Measurements from ENCODE around the gene CLVS2.

The CLVS2 gene

DNA sequence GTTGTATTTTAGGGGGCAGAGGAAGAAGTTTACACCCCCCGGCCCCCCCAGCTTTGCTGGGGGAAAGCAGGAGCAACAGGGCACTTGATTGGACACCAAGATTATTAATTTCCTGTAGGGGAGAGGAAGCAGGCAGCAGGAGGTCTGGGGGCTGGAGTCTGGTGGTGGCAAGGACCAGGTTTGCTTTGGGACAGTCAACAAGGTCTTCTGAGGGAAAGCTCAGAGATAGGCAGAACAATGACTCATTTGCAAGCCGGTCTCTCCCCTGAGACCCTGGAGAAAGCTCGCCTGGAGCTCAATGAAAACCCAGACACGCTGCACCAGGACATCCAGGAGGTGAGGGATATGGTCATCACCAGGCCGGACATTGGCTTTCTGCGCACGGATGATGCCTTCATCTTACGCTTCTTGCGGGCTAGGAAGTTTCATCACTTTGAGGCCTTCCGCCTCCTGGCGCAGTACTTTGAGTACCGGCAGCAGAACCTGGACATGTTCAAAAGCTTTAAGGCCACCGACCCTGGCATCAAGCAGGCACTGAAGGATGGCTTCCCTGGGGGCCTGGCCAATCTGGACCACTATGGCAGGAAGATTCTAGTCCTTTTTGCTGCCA lies 1.6 kb downstream of the CLVS2 start:
- peaks cover 0 to 3% of the 10 kb centered on the region in 2 donors for H3K27me3 ChIP-seq (ENCODE audit: control insufficient read depth in 1 of 2, insufficient read depth in 2 of 2, low read length in 2 of 2)
- H3K4me3 ChIP-seq (ENCODE audit: low read length in 2 of 2), result no peak overlapping the region
- H3K9me3 ChIP-seq (ENCODE audit: control insufficient read depth in 2 of 2, low read length in 2 of 2), result no peaks in the 10 kb centered on the region
- peak overlapping the region in 1 of 2 donors; percentile 35 for H3K9ac ChIP-seq (ENCODE audit: low read length in 2 of 2)
- H3K36me3 ChIP-seq (ENCODE audit: control insufficient read depth in 2 of 2, insufficient read depth in 2 of 2, low read length in 2 of 2), result no peaks in the 10 kb centered on the region
- H3K4me1 ChIP-seq (ENCODE audit: control insufficient read depth, insufficient read depth, low read length), result no peaks in the 10 kb centered on the region
- H3K27ac ChIP-seq (ENCODE audit: low read length), result no peak overlapping the region

DNA sequence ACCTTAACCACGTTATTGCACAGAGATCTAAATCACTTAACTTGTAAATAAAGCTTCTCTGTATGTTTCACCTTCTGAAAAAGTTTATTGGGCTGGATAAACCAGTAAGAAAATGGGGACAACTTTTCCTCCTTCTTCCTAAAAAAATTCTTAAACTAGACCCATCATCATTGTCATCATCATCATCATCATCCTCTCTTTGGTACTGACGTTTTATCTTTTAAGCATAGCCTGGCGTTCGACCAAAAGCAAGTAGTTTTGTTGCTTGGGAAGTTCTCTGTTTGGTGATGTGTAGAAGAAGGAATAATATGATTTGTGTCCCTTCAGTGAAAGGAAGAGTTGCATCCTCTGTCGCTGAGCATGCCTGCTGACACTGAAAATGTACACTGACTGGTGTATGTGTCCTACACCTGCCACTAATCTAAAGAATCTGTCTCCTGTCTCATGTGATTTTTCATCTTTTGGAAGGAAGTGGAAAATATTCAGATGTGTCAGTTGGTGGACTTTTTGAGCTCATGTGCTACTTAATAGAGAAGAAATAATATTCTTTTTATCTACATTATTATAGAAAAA lies 2.5 kb downstream of the CLVS2 start:
- Histone ChIP-seq H3K4me3 (ENCODE audit: low read length in 2 of 2) (no peak overlapping the region), H3K9me3 (ENCODE audit: control insufficient read depth in 2 of 2, low read length in 2 of 2) (no peaks in the 10 kb centered on the region), H3K27me3 (ENCODE audit: control insufficient read depth in 1 of 2, insufficient read depth in 2 of 2, low read length in 2 of 2) (peaks cover 0 to 3% of the 10 kb centered on the region in 2 donors)

DNA sequence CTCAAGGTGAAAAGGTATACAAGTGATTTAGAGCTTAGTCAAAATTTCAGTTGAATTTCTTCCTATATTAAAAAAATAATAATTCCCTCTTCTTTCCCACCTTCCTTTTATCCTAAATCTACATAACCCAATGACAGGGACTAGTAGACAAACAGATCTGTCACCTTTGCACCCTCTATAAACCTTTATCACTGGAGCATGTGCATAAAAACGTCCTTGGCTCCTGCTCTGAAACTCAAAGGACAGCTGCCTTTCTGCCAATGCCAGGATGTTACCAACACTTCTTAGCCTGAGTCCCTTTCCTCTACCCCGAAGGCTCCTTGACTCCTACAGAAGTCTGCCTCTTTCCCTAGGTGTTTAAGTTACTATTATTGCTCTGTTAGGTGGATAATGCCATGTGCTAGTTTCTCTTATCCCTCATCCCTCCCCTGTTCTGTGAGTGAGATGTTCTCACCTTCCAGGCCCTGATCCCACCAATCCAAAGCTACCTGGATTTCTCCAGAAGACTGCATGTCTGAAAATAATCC lies 4.3 kb downstream of the CLVS2 start:
- no peaks in the 10 kb centered on the region for H3K9me3 ChIP-seq (ENCODE audit: control insufficient read depth in 2 of 2, low read length in 2 of 2)
- no peaks in the 10 kb centered on the region for H3K36me3 ChIP-seq (ENCODE audit: control insufficient read depth in 2 of 2, insufficient read depth in 2 of 2, low read length in 2 of 2)
- no peaks in the 10 kb centered on the region for H3K4me1 ChIP-seq (ENCODE audit: control insufficient read depth, insufficient read depth, low read length)
- H3K27me3 ChIP-seq (ENCODE audit: control insufficient read depth in 1 of 2, insufficient read depth in 2 of 2, low read length in 2 of 2), result peaks cover 0 to 3% of the 10 kb centered on the region in 2 donors
- H3K27ac ChIP-seq (ENCODE audit: low read length), result no peak overlapping the region
- H3K4me3 ChIP-seq (ENCODE audit: low read length in 2 of 2), result no peak overlapping the region
- H3K9ac ChIP-seq (ENCODE audit: low read length in 2 of 2), result no peak overlapping the region

More for the DNA sequence above, 2.5 kb downstream of the CLVS2 start:
- Histone ChIP-seq H3K27ac (ENCODE audit: low read length) (no peak overlapping the region), H3K36me3 (ENCODE audit: control insufficient read depth in 2 of 2, insufficient read depth in 2 of 2, low read length in 2 of 2) (no peaks in the 10 kb centered on the region), H3K4me1 (ENCODE audit: control insufficient read depth, insufficient read depth, low read length) (no peaks in the 10 kb centered on the region), H3K9ac (ENCODE audit: low read length in 2 of 2) (no peak overlapping the region)

DNA sequence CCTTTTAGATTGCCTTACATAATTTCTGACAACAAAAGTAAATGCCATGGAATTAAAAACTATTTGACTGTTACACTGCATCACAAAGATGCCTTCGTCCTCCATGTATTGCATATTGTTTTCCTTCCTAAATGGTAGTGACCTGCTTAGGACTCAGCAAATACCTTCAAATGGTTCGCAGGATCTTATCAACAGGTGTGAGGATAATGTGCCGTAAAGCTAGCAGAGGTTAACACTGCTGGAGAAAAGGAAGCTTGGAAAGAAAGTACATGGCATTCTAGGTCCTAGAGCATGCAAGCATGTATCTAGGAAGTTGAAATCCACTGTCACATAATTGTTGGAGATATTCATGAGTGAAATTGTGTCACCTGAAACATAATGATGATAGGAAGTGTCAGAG lies 5.5 kb downstream of the CLVS2 start:
- no peaks in the 10 kb centered on the region for H3K36me3 ChIP-seq (ENCODE audit: control insufficient read depth in 2 of 2, insufficient read depth in 2 of 2, low read length in 2 of 2)
- H3K27ac ChIP-seq (ENCODE audit: low read length), result no peak overlapping the region
- H3K9ac ChIP-seq (ENCODE audit: low read length in 2 of 2), result no peak overlapping the region
- H3K4me3 ChIP-seq (ENCODE audit: low read length in 2 of 2), result no peak overlapping the region
- no peaks in the 10 kb centered on the region for H3K27me3 ChIP-seq (ENCODE audit: control insufficient read depth in 1 of 2, insufficient read depth in 2 of 2, low read length in 2 of 2)
- no peaks in the 10 kb centered on the region for H3K4me1 ChIP-seq (ENCODE audit: control insufficient read depth, insufficient read depth, low read length)
- no peaks in the 10 kb centered on the region for H3K9me3 ChIP-seq (ENCODE audit: control insufficient read depth in 2 of 2, low read length in 2 of 2)

DNA sequence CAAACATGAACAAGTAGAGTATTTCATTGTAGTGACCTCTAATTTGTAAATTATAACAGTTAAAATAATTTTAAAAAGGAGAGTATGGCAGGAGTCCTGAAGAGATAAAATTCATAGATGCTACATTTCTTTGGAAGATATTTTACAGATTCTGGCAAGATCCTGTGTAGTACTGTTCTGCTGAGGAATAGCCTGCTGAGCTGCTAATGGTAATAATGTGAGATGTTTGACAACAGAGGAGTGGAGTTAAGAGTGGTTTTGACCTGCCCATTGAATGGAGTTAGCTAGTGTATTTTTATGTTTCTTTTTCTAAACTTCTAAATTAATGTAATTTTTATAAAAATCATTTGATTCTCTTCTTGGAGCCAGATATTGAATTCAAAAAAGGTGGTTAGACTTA lies 11.8 kb downstream of the CLVS2 start:
- H3K27ac ChIP-seq (ENCODE audit: low read length), result no peak overlapping the region
- no peaks in the 10 kb centered on the region for H3K4me1 ChIP-seq (ENCODE audit: control insufficient read depth, insufficient read depth, low read length)
- H3K9me3 ChIP-seq (ENCODE audit: control insufficient read depth in 2 of 2, low read length in 2 of 2), result no peaks in the 10 kb centered on the region
- no peaks in the 10 kb centered on the region for H3K36me3 ChIP-seq (ENCODE audit: control insufficient read depth in 2 of 2, insufficient read depth in 2 of 2, low read length in 2 of 2)
- no peaks in the 10 kb centered on the region for H3K27me3 ChIP-seq (ENCODE audit: control insufficient read depth in 1 of 2, insufficient read depth in 2 of 2, low read length in 2 of 2)
- H3K4me3 ChIP-seq (ENCODE audit: low read length in 2 of 2), result no peak overlapping the region
- no peak overlapping the region for H3K9ac ChIP-seq (ENCODE audit: low read length in 2 of 2)

DNA sequence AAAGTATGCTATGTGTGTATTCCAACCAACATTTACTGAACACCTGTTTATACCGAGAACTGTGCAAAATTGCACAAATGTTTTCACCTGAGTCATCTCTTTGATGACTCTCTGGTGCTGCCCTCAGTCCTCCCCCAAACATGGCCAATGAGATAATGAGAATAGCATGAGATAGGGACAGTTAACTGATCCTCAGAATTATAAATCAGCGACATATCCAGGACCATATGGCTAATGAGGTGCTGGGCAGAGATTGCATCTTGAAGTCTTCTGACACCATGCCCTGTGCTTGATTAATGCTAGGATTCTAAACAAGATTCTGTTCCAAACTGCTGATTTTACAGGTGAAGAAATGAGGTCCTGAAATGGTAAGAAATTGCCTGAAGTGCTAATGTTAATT lies 13.0 kb downstream of the CLVS2 start:
- Histone ChIP-seq H3K27ac (ENCODE audit: low read length) (no peak overlapping the region), H3K4me3 (ENCODE audit: low read length in 2 of 2) (no peak overlapping the region), H3K27me3 (ENCODE audit: control insufficient read depth in 1 of 2, insufficient read depth in 2 of 2, low read length in 2 of 2) (no peaks in the 10 kb centered on the region), H3K9me3 (ENCODE audit: control insufficient read depth in 2 of 2, low read length in 2 of 2) (no peaks in the 10 kb centered on the region), H3K4me1 (ENCODE audit: control insufficient read depth, insufficient read depth, low read length) (no peaks in the 10 kb centered on the region), H3K9ac (ENCODE audit: low read length in 2 of 2) (no peak overlapping the region), H3K36me3 (ENCODE audit: control insufficient read depth in 2 of 2, insufficient read depth in 2 of 2, low read length in 2 of 2) (no peaks in the 10 kb centered on the region)

DNA sequence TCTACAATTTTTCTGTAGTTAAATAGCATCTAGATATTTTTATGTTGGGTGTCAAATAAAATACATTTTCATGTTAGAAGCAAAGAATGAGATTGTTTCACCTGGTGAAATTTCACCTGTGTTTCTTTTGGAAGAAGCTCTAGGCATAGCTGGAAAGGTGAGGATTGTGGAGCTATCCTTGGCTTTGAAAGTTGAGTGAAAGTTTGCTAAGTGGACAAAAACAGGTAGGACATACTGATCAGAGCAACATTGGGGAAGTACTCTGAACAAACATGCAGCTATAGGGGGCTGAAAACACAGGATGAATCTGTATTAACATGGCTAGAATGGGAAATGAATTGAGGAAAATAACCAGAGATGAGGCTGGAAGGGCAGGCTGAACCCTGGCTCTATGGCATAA lies 18.8 kb downstream of the CLVS2 start:
- no peak overlapping the region for H3K27ac ChIP-seq (ENCODE audit: low read length)
- H3K9me3 ChIP-seq (ENCODE audit: control insufficient read depth in 2 of 2, low read length in 2 of 2), result no peaks in the 10 kb centered on the region
- no peaks in the 10 kb centered on the region for H3K36me3 ChIP-seq (ENCODE audit: control insufficient read depth in 2 of 2, insufficient read depth in 2 of 2, low read length in 2 of 2)
- H3K9ac ChIP-seq (ENCODE audit: low read length in 2 of 2), result no peak overlapping the region
- no peaks in the 10 kb centered on the region for H3K27me3 ChIP-seq (ENCODE audit: control insufficient read depth in 1 of 2, insufficient read depth in 2 of 2, low read length in 2 of 2)
- no peaks in the 10 kb centered on the region for H3K4me1 ChIP-seq (ENCODE audit: control insufficient read depth, insufficient read depth, low read length)
- H3K4me3 ChIP-seq (ENCODE audit: low read length in 2 of 2), result no peak overlapping the region

DNA sequence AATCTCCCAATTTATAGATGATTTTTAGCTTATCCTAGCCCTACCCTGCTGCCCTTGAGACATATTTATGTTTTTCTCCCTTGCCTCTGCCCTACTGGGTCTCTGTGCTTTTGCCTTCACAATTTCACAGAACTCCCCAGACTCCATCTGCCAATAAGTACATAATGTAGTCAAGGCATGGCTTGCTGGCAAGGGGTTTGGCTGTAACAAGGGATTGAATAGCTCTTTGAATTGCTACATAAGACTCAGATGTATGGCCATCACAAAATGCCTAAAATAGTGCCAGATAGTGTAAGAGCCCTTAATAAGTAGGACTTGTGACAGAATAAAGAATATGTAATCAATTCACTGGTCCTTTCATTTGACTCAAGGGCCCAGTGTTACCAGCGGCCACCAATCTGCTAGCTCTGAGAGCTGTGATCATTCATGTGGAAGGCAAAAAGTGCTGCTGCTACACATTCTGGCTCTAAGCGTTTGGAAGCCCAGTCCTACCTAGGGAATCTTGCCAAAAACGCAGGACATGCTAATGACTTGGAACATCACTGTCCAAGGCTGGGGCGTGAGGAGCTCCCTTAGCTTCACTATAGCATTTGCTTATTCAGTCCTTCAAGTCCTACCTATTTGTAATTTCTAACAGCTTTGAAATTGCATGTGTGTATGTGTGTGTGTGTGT lies 20.5 kb downstream of the CLVS2 start:
- Histone ChIP-seq H3K36me3 (ENCODE audit: control insufficient read depth in 2 of 2, insufficient read depth in 2 of 2, low read length in 2 of 2) (no peaks in the 10 kb centered on the region), H3K9ac (ENCODE audit: low read length in 2 of 2) (no peak overlapping the region), H3K4me1 (ENCODE audit: control insufficient read depth, insufficient read depth, low read length) (no peaks in the 10 kb centered on the region), H3K9me3 (ENCODE audit: control insufficient read depth in 2 of 2, low read length in 2 of 2) (no peaks in the 10 kb centered on the region), H3K27me3 (ENCODE audit: control insufficient read depth in 1 of 2, insufficient read depth in 2 of 2, low read length in 2 of 2) (no peaks in the 10 kb centered on the region), H3K27ac (ENCODE audit: low read length) (no peak overlapping the region), H3K4me3 (ENCODE audit: low read length in 2 of 2) (no peak overlapping the region)

DNA sequence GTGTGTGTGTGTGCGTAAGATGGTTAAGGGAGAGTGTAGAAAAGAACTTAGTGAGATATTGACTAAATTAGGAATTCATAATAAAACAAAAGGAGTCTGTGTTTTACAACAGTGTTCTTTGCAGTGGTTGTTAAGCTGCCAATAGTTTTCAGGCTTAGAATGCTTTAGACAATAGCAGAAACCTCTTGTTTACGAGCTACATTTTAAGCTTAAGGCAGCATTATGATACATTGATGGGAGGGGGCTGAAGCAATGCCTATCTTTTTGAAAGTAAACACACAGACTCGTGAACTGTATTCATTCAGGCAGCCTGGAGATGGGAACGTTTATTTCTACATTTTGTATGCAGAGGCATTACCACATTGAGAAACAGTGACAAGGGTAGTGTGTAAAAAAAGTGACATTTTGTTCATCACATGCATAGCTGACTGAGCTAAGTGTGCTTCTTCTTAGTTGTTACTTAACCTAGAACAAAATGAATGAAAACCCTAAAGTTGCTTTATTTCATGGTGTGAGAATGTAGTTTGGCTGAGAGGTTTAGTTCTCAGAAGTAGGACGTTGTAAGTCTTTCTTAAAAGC lies 21.2 kb downstream of the CLVS2 start:
- no peak overlapping the region for H3K27ac ChIP-seq (ENCODE audit: low read length)
- no peaks in the 10 kb centered on the region for H3K36me3 ChIP-seq (ENCODE audit: control insufficient read depth in 2 of 2, insufficient read depth in 2 of 2, low read length in 2 of 2)
- no peaks in the 10 kb centered on the region for H3K9me3 ChIP-seq (ENCODE audit: control insufficient read depth in 2 of 2, low read length in 2 of 2)
- H3K9ac ChIP-seq (ENCODE audit: low read length in 2 of 2), result no peak overlapping the region
- no peaks in the 10 kb centered on the region for H3K4me1 ChIP-seq (ENCODE audit: control insufficient read depth, insufficient read depth, low read length)
- H3K4me3 ChIP-seq (ENCODE audit: low read length in 2 of 2), result no peak overlapping the region
- H3K27me3 ChIP-seq (ENCODE audit: control insufficient read depth in 1 of 2, insufficient read depth in 2 of 2, low read length in 2 of 2), result no peaks in the 10 kb centered on the region

DNA sequence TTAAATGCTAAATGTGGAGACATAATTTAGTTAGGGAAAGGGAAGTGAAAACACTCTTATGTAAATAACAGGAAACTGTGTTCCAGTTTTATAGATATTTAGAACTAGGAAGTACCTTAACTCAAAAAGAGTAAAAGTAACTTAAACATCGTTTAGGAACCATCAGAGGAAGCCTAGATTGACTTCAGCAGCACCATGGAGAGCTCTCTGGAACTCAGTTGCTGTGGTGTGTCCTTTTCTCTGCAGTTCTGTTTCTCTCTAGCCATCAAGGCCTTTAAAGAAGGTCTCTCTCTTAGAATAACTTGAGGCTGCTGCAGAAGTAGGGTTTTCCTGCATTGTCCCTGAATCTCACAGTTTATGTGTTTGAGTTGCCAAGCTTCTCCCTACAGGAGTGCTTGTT lies 26.9 kb downstream of the CLVS2 start:
- Histone ChIP-seq H3K27me3 (ENCODE audit: control insufficient read depth in 1 of 2, insufficient read depth in 2 of 2, low read length in 2 of 2) (no peaks in the 10 kb centered on the region), H3K4me1 (ENCODE audit: control insufficient read depth, insufficient read depth, low read length) (no peaks in the 10 kb centered on the region), H3K9me3 (ENCODE audit: control insufficient read depth in 2 of 2, low read length in 2 of 2) (no peaks in the 10 kb centered on the region), H3K27ac (ENCODE audit: low read length) (no peak overlapping the region), H3K4me3 (ENCODE audit: low read length in 2 of 2) (no peak overlapping the region), H3K36me3 (ENCODE audit: control insufficient read depth in 2 of 2, insufficient read depth in 2 of 2, low read length in 2 of 2) (no peaks in the 10 kb centered on the region), H3K9ac (ENCODE audit: low read length in 2 of 2) (no peak overlapping the region)

DNA sequence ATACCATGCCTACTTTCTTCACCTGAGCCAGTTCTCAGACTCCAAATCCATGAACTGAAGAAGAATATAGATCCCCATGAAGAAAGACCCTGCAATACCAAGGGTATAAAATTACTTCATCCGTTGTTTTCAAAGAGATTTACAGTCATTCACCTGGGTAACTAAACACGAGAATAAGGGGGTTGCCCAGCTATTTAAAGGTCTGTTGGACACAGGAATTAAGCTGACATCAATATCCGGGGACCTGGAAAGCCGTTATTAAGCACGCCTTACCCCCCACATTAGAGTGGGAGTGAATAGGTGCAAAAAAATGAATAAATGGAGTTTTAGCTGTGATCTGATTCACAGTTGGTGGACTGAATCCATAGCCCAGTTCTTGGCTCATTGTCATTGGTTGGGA lies 28.9 kb downstream of the CLVS2 start:
- no peak overlapping the region for H3K27ac ChIP-seq (ENCODE audit: low read length)
- H3K4me1 ChIP-seq (ENCODE audit: control insufficient read depth, insufficient read depth, low read length), result no peaks in the 10 kb centered on the region
- H3K27me3 ChIP-seq (ENCODE audit: control insufficient read depth in 1 of 2, insufficient read depth in 2 of 2, low read length in 2 of 2), result no peaks in the 10 kb centered on the region
- no peaks in the 10 kb centered on the region for H3K9me3 ChIP-seq (ENCODE audit: control insufficient read depth in 2 of 2, low read length in 2 of 2)
- H3K9ac ChIP-seq (ENCODE audit: low read length in 2 of 2), result no peak overlapping the region
- no peak overlapping the region for H3K4me3 ChIP-seq (ENCODE audit: low read length in 2 of 2)
- H3K36me3 ChIP-seq (ENCODE audit: control insufficient read depth in 2 of 2, insufficient read depth in 2 of 2, low read length in 2 of 2), result no peaks in the 10 kb centered on the region

Measured in stomach smooth muscle (tissue), 2 donors.